GM08714 (cell line): ENCODE data around the gene SLC31A2.
"Not testable (repeated sequence)": the region's sequence is repeated elsewhere in the genome, so short reads cannot be mapped to it uniquely, and the experiment has no call there.

Source experiments
- H3K4me3 ChIP-seq: fragments of 200-500 bp; sonication (Bioruptor generic); 2 replicates; pipeline ENCODE4 v1.5.1; 2014; ENCODE audit warnings: mild to moderate bottlenecking, low read length, inconsistent platforms
- ZNF274 ChIP-seq: IDR thresholded peaks from 2 replicates; pipeline ENCODE4 v1.6.1; 2012; ENCODE audit warnings: mild to moderate bottlenecking, low read depth, low read length

Gene SLC31A2

GRCh38 chr9:113139953-113140352 is 10.9 kb upstream of the SLC31A2 start:
- no peak for TF ChIP-seq ZNF274
- H3K4me3 ChIP-seq = no peak overlapping the region

GRCh38 chr9:113140896-113141295 is 9.9 kb upstream of the SLC31A2 start:
- H3K4me3 ChIP-seq = not testable (repeated sequence)

- no peak overlapping the region for H3K4me3 ChIP-seq
Measured at GRCh38 chr9:113143432-113144227, 7.2 kb upstream of the SLC31A2 start.

GRCh38 chr9:113148372-113148705 is 2.5 kb upstream of the SLC31A2 start:
- no peak for TF ChIP-seq ZNF274
- no peak overlapping the region for H3K4me3 ChIP-seq

More at GRCh38 chr9:113143432-113144227, 7.2 kb upstream of the SLC31A2 start:
- TF ChIP-seq ZNF274 = no peak

- no peak for TF ChIP-seq ZNF274
Measured at GRCh38 chr9:113148781-113149510, 1.9 kb upstream of the SLC31A2 start.

GRCh38 chr9:113149561-113149960 is 1.2 kb upstream of the SLC31A2 start:
- H3K4me3 ChIP-seq = not testable (repeated sequence)

More at GRCh38 chr9:113148781-113149510, 1.9 kb upstream of the SLC31A2 start:
- no peak overlapping the region for H3K4me3 ChIP-seq

GRCh38 chr9:113151696-113152630 is 1.2 kb downstream of the SLC31A2 start:
- H3K4me3 ChIP-seq = peak overlapping the region; percentile 83; the same call in 1 of the 2 replicates
- TF ChIP-seq ZNF274 = no peak

GRCh38 chr9:113152699-113153098 is 1.9 kb downstream of the SLC31A2 start:
- no peak for TF ChIP-seq ZNF274
- H3K4me3 ChIP-seq = no peak overlapping the region

- no peak overlapping the region for H3K4me3 ChIP-seq
- no peak for TF ChIP-seq ZNF274
Measured at GRCh38 chr9:113153599-113153998, 2.8 kb downstream of the SLC31A2 start.

- H3K4me3 ChIP-seq = no peak overlapping the region
- no peak for TF ChIP-seq ZNF274
Measured at GRCh38 chr9:113154471-113154870, 3.7 kb downstream of the SLC31A2 start.

GRCh38 chr9:113154946-113155345 is 4.1 kb downstream of the SLC31A2 start:
- no peak for TF ChIP-seq ZNF274
- no peak overlapping the region for H3K4me3 ChIP-seq

GRCh38 chr9:113155911-113156588 is 5.2 kb downstream of the SLC31A2 start:
- TF ChIP-seq ZNF274 = no peak
- H3K4me3 ChIP-seq = no peak overlapping the region

- TF ChIP-seq ZNF274 = no peak
- no peak overlapping the region for H3K4me3 ChIP-seq
Measured at GRCh38 chr9:113156880-113157279, 6.1 kb downstream of the SLC31A2 start.

GRCh38 chr9:113158446-113158845 is 7.6 kb downstream of the SLC31A2 start:
- no peak overlapping the region for H3K4me3 ChIP-seq
- TF ChIP-seq ZNF274 = no peak
